Stomach (tissue), 9 donors: Measurements from ENCODE around the gene UBALD1. TPM values are rescaled to one million over a fixed set of nuclear protein-coding genes. Genes with fewer than 3 reads are reported as not detected.

ENCODE experiments used
- DNase-seq, 2 donors: peaks; one replicate each; pipeline versions ENCODE4 v3.0.0 to v3.0.0-alpha.2; 2013 to 2019
- H3K27ac ChIP-seq, 5 donors: fragments of 200-600 bp in 4 of 5; sonication (generic) in 4 of 5; one replicate each; pipeline ENCODE4 v1.5.1; 2013 to 2019; ENCODE audit warnings: mild to moderate bottlenecking in 1 of 5, moderate library complexity in 1 of 5
- H3K27me3 ChIP-seq, 3 donors: fragments of 200-600 bp; sonication (generic); one replicate each; pipeline ENCODE4 v1.5.1; 2017 to 2019; ENCODE audit warnings: mixed run types in 1 of 3
- H3K36me3 ChIP-seq, 4 donors: fragments of 200-600 bp; sonication (generic); 1 replicate in 3 of 4; 2 replicates in 1 of 4; pipeline ENCODE4 v1.5.1; 2016 to 2019
- H3K4me1 ChIP-seq, 4 donors: fragments of 200-600 bp; sonication (generic); one replicate each; pipeline ENCODE4 v1.5.1; 2016 to 2019
- H3K4me3 ChIP-seq, 4 donors: fragments of 200-600 bp; sonication (generic) in 3 of 4; one replicate each; pipeline ENCODE4 v1.5.1; 2016 to 2019; ENCODE audit warnings: mild to moderate bottlenecking in 1 of 4
- H3K9me3 ChIP-seq, 4 donors: fragments of 200-600 bp; sonication (generic); one replicate each; pipeline ENCODE4 v1.5.1; 2016 to 2019
- CTCF ChIP-seq, 7 experiments: fragments of 450-650 bp in 4 of 7; fragments of 200-600 bp in 3 of 7; sonication (generic) in 3 of 7; IDR thresholded peaks; one replicate each; pipeline ENCODE4 v1.5.1; 2016 to 2019; ENCODE audit warnings: antibody characterized with exemption in 7 of 7, control low read depth in 2 of 7, mild to moderate bottlenecking in 1 of 7
- EP300 ChIP-seq: sonication (generic); formaldehyde crosslinking; IDR thresholded peaks from one replicate; pipeline ENCODE4 v1.6.1; 2017; ENCODE audit warnings: antibody characterized with exemption
- POLR2A ChIP-seq, 4 donors: fragments of 450-650 bp; IDR thresholded peaks; one replicate each; pipeline ENCODE4 v1.6.1; 2016; ENCODE audit warnings: antibody characterized with exemption in 4 of 4, control low read depth in 2 of 4, mild to moderate bottlenecking in 1 of 4, moderate library complexity in 1 of 4
- POLR2AphosphoS5 ChIP-seq, 3 donors: sonication (generic); formaldehyde crosslinking; IDR thresholded peaks; one replicate each; pipeline ENCODE4 v1.6.1; 2016; ENCODE audit warnings: antibody characterized with exemption in 3 of 3
- WGBS, 5 donors: extraction: QIAGEN DNeasy Blood & Tissue Kit in 3 of 5; methylation state at CpG; one replicate each; pipeline versions ENCODE4 v1.1.5 to v1.1.7; 2013 to 2018; 5-methylcytosine and 5-hydroxymethylcytosine counted together
- intact Hi-C: fragments of 100-400 bp; cut with DNase I; formaldehyde crosslinking; loops from one replicate; pipeline ENCODE4 v1.15.1; 2023; ENCODE audit warnings: low total_unique reads
- polyA plus RNA-seq, 3 donors: library from polyadenylated mRNA; stranded (reverse); fragments of 200-250 nt; gene quantifications; one replicate each; pipeline ENCODE4 v1.2.3, GENCODE V29; 2013
- total RNA-seq, 5 donors: library from RNA; depleted of rRNA; stranded (reverse); fragments of >200 nt; gene quantifications; one replicate each; pipeline versions ENCODE4 v1.1.0 to v1.2.3, GENCODE V29; 2014 to 2016
- donor health status: healthy with polysubstance abuse.
- donor health status: Bipolar disorder and iron deficiency.
- donor health status: healthy.

UBALD1 gene
- total and polyA plus RNA-seq, 8 donors, result 0.58 to 77.2 (median 24.1) TPM

- intact Hi-C loops, result no loop called here
- WGBS, 5 donors, result 79 to 82% (median 80%) methylated on average over 28 to 32 of the region's 32 CpGs
- Histone ChIP-seq H3K4me3 (no peak overlapping the region), H3K27me3 (no peaks in the 10 kb centered on the region), H3K27ac (peak overlapping the region in 2 of 5 donors; percentile 27 to 99), H3K36me3 (peaks cover 22 to 41% (median 38%) of the 10 kb centered on the region in 4 donors), H3K9me3 (no peaks in the 10 kb centered on the region), H3K4me1 (peaks cover 38 to 58% (median 45%) of the 10 kb centered on the region in 4 donors)
- TF ChIP-seq POLR2A (IDR thresholded peaks at IDR 0.05) (no peak), EP300 (no peak), POLR2AphosphoS5 (IDR thresholded peaks at IDR 0.05) (no peak), CTCF (IDR thresholded peaks at IDR 0.05) (no peak)
- no peak for DNase-seq
Observed at GRCh38 chr16:4610011-4611005, 4.4 kb downstream of the UBALD1 start.

- WGBS, 5 donors, result 83 to 91% (median 84%) methylated on average over 22 to 45 of the region's 45 CpGs
- no peak for DNase-seq
- Histone ChIP-seq H3K27ac (no peak overlapping the region), H3K27me3 (no peaks in the 10 kb centered on the region), H3K4me1 (peaks cover 31 to 52% (median 40%) of the 10 kb centered on the region in 4 donors), H3K36me3 (peaks cover 22 to 41% (median 38%) of the 10 kb centered on the region in 4 donors), H3K9me3 (no peaks in the 10 kb centered on the region), H3K4me3 (no peak overlapping the region)
- intact Hi-C loops, result no loop called here
- TF ChIP-seq CTCF (IDR thresholded peaks at IDR 0.05) (no peak), POLR2AphosphoS5 (IDR thresholded peaks at IDR 0.05) (no peak), EP300 (no peak), POLR2A (IDR thresholded peaks at IDR 0.05) (no peak)
Observed at GRCh38 chr16:4609200-4610010, 5.3 kb downstream of the UBALD1 start.

GRCh38 chr16:4608704-4608980 lies 6.0 kb downstream of the UBALD1 start:
- peaks cover 22 to 41% (median 38%) of the 10 kb centered on the region in 4 donors for H3K36me3 ChIP-seq
- no peak overlapping the region for H3K4me3 ChIP-seq
- DNase-seq, result no peak
- 80 to 86% (median 84%) methylated on average over 8 of the region's 8 CpGs for WGBS, 5 donors
- peaks cover 27 to 54% (median 43%) of the 10 kb centered on the region in 4 donors for H3K4me1 ChIP-seq
- no peaks in the 10 kb centered on the region for H3K27me3 ChIP-seq
- H3K9me3 ChIP-seq, result no peaks in the 10 kb centered on the region
- intact Hi-C loops, result no loop called here
- no peak overlapping the region for H3K27ac ChIP-seq
- no peak for TF ChIP-seq POLR2AphosphoS5 (IDR thresholded peaks at IDR 0.05)

DNA sequence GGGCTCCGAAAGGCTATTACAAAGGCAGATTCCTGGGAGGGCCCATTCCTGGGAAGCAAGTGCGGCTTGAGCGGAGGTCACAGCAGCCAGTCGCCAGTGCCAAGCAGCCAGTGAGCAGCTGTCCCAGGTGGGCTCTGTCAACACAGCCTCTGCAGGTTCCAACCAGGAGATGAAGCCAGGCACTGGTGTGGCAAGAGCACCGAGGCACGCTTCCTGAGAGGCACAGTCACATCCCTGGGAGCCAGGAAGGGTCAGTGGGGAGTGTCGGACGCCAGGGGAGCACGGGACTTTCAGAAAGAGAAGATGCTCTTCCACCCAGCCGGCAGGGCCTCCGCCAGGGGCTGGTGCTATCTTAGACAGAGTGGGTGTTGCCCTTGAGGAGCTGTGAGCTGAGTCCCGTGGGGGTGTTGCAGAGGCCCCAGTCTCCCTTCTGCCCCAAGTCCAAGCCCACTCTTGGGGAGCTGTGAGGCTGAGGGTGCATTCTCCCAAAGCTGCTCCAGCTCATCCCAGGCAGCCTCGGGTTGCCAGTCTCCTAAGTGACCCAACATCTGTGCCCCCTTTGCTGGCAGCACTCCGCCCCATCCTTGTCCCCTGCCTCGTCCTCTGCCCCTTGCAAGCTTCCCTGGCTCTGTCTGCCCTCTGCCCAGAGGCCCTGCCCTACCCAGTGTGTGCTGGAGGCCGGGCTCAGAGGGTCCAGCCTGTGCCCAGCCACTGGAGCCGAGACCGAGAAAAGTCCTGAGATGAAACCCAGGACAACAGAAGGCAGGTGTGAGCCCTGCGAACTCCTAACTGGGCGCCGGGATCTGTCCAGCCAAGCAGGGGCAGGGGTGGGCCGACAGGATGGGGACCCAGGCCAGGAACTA lies 6.6 kb downstream of the UBALD1 start:
- Histone ChIP-seq H3K9me3 (no peaks in the 10 kb centered on the region), H3K4me1 (peaks cover 22 to 51% (median 39%) of the 10 kb centered on the region in 4 donors), H3K27me3 (no peaks in the 10 kb centered on the region), H3K27ac (no peak overlapping the region), H3K4me3 (no peak overlapping the region), H3K36me3 (peaks cover 22 to 41% (median 38%) of the 10 kb centered on the region in 4 donors)
- TF ChIP-seq CTCF (IDR thresholded peaks at IDR 0.05) (no peak), EP300 (no peak), POLR2A (IDR thresholded peaks at IDR 0.05) (no peak), POLR2AphosphoS5 (IDR thresholded peaks at IDR 0.05) (no peak)
- DNase-seq, result no peak
- 77 to 91% (median 91%) methylated on average over 11 to 22 of the region's 22 CpGs for WGBS, 5 donors
- intact Hi-C loops, result no loop called here
